Astrocyte of the cerebellum (primary cell): ENCODE data around the gene MRTFA.
"Not testable (repeated sequence)": the region's sequence is repeated elsewhere in the genome, so short reads cannot be mapped to it uniquely, and the experiment has no call there.

Experiments used
- DNase-seq: peaks from one replicate; pipeline ENCODE4 v3.0.0-alpha.2; 2011; ENCODE audit warnings: low read depth
- H3K4me3 ChIP-seq: 2 replicates; pipeline ENCODE4 v1.5.1; 2011; ENCODE audit warnings: mild to moderate bottlenecking, low read depth, low read length, moderate library complexity
- CTCF ChIP-seq: IDR thresholded peaks from 2 replicates; pipeline ENCODE4 v1.5.1; 2012; ENCODE audit warnings: low read length, low read depth, moderate library complexity, mild to moderate bottlenecking; ENCODE audit errors: missing control alignments
- in situ Hi-C: cut with HindIII; loops from 2 replicates; pipeline ENCODE4 v1.10.0; 2017; ENCODE audit warnings: low sequenced_read_pairs

Gene MRTFA

GRCh38 chr22:40599731-40600130, 36.8 kb downstream of the MRTFA start:
- DNase-seq = no peak
- no peak overlapping the region for H3K4me3 ChIP-seq
- TF ChIP-seq CTCF = no peak
- in situ Hi-C loops = no loop called here

- DNase-seq, in situ Hi-C loops, H3K4me3 ChIP-seq: not testable (repeated sequence)
Observed at GRCh38 chr22:40598712-40599111, 37.8 kb downstream of the MRTFA start.

GRCh38 chr22:40597526-40598430, 38.7 kb downstream of the MRTFA start:
- no peak for DNase-seq
- no peak for TF ChIP-seq CTCF
- in situ Hi-C loops = no loop called here
- H3K4me3 ChIP-seq = no peak overlapping the region

- in situ Hi-C loops = no loop called here
- H3K4me3 ChIP-seq = no peak overlapping the region
- no peak for DNase-seq
- no peak for TF ChIP-seq CTCF
Observed at GRCh38 chr22:40595497-40596234, 40.9 kb downstream of the MRTFA start.

GRCh38 chr22:40594924-40595323, 41.6 kb downstream of the MRTFA start:
- TF ChIP-seq CTCF = no peak
- no peak for DNase-seq
- H3K4me3 ChIP-seq = no peak overlapping the region
- in situ Hi-C loops = no loop called here

- H3K4me3 ChIP-seq = no peak overlapping the region
- TF ChIP-seq CTCF = no peak
- no peak for DNase-seq
- in situ Hi-C loops = no loop called here
Observed at GRCh38 chr22:40594346-40594745, 42.2 kb downstream of the MRTFA start.
